GM21528 (cell line): ENCODE data around the gene ULK3.

Experiments used
- ATAC-seq: cut with Tn5 transposase; IDR thresholded peaks from one replicate; pipeline ENCODE4 v1.9.1; 2021; ENCODE audit warnings: mild to moderate bottlenecking, moderate library complexity; ENCODE audit not compliant: unreplicated experiment, low FRiP score

ULK3 gene

DNA sequence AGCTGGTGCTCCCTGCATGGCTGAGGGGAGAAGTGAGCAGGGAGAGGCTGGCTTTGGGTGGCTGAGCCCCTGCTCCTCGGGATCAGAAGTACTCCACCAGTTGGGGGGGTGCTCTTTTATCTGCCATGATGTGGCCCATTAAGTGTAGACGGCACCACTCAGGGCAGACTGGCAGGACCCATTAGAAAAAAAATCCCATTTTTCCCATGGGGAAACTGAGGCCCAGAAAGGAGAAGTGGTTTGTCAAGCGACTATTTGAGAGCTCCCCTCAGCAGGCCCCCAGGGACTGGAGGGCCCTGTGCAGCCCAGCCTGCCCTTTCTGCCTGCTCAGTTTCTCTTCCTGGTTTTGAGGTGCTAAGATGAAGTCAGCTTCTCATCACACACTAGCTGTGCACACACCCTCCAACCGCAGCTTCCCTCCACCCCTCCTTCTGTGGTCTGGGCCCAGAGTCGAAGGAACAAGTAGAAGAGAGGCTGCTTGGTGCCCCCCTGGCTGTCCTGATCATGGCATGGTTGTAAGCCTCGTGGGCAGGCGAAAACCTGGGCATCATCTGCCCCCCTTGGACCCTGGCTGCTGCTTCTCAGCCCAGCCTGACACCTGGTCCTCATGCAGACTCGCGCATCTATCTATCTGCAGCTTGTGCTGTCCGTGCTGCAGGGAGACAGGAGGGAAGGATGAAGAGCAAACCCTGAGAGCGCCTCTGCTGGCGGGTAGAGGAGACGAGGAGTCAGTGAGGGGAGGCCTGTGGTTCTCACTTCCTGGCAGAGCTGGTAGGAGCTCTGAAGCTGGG lies 55.5 kb downstream of the ULK3 start:
- ATAC-seq = peak; percentile 51

DNA sequence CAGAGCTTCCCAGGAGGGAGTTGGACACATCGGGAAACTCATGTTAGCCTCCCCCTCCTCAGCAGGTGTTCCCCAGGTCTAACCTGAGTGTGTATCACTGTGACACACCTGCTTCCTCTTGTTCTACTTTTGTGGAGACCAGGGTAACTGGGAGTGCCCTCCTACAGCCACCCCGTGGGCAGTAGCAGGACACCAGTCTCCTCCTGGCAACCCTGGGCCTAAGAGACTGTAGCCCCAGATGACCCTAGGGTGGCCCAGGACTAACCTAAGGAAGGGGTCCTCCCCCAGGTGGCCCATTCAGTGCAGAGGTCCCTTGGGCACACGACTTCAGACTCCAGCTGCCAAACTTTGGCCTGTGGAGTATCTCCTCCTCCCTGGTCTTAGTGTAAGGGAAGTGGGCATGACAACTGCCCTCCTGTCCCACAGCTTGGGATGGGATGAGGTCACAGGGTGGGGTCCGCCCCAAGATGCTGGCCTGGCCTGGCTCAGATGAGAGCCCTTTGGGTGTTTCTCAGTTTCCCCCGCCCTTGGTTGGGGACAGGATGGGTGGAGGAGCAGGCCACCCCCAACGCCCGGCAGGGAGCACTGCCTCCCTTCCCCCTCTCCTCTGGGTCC lies 56.3 kb downstream of the ULK3 start:
- ATAC-seq = no peak
